ENCODE results near the gene SUN5.

The SUN5 gene

DNA sequence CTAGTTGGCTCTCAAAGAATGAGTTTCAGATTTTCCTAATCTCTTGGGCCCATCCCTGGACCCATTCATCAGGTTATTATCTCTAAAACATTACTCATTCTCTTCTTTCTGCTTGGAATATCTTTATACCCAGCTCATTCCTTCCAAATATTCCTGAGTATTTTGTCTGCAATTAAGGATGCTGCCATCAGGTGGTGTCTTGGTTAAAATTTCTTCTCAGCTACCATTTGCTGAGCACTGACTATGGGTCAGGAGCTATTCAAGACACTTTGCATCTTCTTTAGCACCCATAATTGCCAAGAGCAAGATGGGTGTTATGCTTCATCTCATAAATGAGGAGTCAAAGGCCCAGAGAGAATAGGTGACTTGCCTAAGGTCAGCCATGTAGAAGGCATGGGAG, 8.4 kb downstream of the SUN5 start:
- no peak for DNase-seq (ENCODE audit: low spot score)

DNA sequence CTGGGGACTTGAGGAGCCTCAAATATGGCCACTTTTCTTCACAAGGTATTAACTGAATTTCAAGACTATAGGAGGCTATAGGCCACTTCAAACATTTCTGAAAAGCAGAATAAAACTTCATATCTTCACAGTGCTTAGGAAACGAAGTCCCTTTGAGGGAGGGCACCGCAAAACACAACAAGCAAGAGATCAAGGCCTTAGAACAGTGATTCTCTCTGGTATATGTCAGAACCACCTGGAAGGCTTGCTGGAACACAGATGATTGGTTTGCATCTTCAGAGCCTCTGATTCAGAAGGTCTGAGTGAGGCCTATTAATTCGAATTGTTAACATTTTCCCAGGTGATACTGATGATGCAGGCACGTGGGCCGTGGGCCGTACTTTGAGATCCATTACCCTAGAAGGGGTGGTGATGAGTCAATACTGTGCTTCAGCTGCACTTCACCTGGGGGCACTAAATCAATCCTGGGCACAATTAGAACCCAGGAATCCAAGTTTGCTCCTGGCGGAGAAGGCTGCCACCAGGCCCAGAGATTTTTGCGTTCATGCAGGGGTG, 10.7 kb downstream of the SUN5 start:
- DNase-seq (ENCODE audit: low spot score): no peak

DNA sequence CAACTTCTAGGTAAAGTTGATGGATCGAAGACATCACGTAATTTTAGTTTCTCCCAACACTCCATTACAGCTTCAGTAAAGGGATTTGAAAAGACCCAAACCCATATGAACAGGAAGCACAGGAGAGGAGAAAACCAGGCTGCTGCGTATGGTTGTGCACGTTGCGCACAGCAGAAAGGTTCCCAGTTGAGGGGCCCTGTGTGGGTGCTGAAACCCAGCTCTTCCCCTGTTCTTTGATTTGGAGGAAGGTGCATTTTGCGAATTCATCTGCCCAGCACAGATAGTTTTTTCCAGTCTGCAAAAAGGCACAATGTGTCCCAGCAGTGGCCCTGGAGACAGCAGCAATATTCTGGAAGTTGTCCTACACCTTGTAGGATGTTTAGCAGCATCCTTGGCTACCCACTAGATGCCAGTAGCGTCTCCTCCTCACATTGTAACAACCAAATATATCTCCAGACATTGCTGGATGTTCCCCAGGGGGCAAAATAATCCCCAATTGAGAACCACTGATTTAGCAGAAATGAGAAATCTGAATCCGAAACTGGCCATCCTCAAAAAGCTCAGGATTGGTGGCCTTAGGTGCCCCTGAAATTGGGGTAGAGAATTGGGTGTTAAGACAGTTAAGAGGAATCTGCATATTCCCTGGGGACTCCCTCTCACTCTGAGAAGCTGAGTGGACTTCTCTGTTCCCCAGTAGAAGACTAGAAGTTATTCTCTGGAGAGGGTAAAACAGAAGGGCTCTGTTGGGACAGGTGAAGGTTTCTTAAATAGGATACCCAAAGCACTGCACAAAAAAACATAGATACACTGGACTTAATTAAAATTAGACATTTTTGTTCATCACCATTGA, 12.2 kb downstream of the SUN5 start:
- no peak for DNase-seq (ENCODE audit: low spot score)

DNA sequence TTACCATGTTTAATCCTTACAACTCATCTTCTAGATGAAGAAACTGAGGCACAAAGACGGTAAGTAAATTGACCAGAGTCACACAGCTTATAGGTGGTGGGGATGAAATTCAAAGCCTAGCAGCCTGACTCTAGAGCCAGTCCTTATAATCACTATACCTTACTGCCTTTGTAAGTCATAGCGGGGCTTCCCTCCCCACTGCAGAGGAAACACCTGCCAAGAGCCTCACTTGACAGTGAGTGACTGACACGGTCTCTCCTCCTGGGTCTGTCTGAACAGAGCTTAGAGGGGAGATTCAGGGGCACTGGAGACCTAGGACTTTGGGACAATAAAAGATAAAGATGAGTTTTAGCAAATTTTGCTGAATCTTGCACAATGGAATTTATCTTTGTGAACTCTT, 12.8 kb downstream of the SUN5 start:
- DNase-seq (ENCODE audit: low spot score): no peak

DNA sequence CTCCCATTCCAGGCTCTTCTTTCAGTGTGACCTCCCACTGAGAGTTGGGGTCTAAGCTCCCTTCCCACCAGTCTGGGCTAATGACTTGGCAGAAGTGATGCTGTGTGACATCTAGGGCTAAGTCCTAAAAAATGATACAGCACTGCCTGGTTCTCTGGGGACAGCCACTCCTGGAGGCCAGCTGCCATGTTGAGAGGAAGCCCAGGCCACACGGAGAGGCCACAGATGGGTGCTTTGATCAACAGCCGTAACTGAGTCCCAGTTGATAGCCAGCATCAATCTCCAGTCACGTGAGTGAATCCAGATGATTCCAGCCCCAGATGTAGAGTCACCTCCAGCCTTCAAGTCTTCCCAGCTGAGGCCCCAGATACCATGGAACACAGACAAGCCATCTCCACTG, 13.8 kb downstream of the SUN5 start:
- DNase-seq (ENCODE audit: low spot score): no peak

DNA sequence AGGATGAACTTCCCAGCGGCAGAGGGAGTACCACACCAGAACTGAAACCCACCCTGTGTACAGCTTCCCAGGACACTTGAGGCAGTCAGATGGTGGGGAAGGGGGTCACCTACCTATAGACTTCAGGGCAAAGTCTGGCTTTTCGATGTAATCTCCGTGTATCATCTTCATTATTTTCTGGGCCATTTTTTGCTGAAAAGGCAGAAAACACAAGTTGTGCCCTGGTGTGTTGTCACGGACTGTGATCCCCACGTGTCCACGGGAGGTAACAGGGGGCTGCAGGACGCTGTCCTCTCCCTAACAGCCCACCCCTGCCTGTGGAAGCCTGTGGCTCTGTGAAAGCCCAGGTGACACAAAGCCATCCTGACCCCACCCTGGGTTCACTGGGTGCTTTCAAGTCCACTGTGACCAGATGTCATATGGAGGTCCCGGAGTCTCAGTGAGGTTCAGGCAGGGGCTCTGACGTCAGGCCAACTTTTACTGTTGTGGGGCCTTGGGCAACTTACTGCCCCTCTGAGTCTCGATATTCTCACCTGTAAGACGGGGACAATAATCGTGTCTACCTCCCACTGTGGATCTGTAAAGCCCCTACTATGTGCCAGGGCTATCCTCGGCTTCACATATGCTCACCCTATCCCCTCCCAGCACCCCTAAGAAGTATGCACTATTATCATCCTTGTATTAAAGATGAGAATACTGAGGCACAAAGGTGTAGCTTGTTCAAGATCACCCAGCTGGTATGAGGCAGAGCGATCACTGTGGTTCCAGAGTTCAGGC, 14.5 kb downstream of the SUN5 start:
- no peak for DNase-seq (ENCODE audit: low spot score)

DNA sequence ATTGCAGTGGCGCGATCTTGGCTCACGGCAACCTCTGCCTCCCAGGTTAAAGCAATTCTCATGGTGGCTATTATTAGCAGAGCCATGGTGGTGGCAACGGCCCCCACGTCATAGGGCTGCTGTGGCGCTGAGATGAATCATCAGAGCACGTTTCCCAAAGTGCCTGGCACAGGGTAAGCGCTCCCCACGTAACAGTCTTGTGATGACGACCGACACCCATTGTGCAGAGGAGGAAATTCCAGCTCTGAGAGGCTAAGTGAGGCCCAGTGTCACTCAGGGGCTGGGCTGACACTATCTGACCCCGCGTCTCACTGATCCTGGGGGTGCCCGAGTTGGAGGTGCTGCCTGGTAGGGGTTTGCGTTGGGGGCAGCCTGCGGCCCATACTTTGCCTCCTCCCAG, 16.2 kb downstream of the SUN5 start:
- no peak for DNase-seq (ENCODE audit: low spot score)

DNA sequence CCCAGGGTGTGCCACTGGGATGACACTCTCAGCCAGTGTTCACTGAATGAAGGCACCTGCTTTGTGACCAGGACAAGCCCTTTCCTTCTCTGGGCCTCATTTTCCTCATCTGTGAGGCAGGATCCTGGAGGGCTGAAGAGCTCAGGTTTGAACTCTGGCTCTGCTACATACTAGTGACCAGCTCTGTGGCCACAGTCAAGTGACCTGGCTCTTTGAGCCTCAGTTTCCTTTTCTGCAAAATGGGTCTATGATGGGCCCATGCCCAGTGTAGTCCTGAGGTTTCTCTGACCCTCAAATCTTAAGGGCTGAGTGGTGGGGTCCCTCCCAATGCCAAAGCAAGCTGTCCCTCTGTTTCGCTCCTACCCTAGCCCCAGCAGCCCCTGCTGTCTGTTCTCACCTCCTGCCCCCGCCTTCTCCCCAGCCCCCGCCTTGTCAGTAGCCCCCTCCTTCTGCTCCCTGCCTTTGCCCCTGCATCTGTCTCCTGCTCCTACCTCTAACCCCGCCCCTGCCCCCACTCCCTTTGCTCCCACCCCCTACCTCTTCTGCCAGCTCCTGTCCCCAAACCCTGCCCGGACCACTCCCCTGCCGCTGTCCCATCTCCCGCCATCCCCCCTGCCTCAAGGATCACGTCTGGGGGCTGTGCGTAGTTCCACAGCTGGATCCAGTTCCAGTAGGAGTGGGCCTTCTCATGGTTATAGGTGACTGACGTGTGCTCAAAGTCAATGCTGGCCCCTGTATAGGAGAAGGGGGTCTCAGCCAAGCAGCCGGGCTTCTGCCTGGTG, 17.0 kb downstream of the SUN5 start:
- no peak for DNase-seq (ENCODE audit: low spot score)

DNA sequence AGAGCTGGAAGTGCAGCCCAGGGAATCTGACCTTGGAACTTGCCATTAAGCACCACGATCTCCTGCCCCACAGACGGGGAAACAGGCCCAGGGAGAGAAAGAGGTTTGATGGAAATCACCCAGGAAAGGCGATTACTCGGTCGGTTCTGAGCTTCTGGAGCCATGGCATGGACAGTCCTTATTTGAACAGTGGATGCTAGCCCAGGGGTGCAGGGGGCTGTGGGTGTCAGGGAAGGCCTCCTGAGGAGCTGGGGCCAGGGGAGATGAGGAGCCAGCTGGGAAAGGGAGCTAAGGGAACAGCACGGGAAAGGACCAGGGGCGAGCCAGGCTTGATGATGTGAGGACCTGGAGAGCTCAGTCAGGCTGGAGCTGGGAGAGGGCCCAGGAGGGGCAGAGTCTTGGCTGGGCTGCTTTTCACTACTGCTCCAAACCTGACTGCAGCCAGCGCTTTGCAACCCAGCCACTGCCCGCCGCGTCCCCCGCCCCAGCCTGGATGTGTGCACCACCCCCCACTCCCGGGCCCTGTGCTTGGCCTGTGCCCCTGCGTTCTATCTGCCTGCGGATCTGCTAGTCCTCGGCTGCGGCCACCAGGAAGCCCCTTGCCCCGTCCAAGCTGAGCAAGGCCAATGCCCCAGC, 17.8 kb downstream of the SUN5 start:
- no peak for DNase-seq (ENCODE audit: low spot score)

DNA sequence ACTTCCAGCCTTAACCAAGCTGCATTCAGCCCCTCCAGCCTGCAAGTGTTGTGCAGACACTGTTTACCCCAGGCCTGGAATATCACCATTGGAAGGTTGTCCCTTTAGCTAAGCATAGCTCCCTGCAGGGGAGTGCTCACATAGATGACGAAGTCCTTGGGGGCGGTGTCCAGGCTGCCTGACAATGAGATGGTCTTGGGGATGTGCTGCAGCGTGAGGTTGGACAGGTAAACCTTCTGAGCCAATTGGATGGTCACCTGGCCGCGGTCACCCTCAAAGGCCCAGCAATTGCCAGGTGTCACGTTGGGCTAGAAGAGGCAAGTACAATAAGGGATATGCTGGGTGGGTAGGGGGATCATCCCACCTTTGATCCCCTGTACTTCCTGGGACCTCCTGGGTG, 18.6 kb downstream of the SUN5 start:
- no peak for DNase-seq (ENCODE audit: low spot score)

DNA sequence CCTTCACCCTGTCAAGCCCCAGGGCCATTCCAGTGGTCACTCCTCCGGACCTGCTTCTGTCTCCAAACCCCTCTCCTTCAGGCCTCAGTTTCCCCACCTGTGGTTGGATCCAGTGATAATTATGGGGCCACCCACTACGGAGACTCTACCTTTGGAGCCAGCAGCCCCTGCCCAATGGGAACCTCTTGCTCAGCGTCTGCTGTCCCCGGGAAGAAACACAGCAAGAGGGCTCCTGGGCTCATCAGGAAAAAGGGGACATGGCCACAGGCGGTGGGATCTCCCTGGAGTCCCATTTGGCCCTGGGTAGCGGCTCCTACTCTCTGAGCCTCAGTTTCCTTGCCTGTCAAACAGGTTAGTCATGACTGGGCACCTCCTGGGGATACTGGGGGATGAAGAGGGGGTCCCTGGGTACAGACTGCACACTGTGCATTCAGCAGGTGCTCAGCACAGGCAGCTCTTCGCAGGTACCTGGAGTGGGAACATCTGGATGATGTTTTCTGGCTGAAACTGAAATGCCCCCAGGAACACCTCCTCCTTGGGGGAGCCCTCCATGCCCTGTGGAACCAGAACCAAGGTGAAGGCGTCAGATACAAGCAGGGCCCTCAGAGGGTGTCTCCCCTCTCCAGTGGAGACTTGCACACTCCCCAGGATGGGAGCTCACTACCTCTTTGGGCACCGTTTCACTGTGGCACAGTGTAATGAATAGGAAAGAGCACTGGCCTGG, 19.4 kb downstream of the SUN5 start:
- DNase-seq (ENCODE audit: low spot score): no peak

DNA sequence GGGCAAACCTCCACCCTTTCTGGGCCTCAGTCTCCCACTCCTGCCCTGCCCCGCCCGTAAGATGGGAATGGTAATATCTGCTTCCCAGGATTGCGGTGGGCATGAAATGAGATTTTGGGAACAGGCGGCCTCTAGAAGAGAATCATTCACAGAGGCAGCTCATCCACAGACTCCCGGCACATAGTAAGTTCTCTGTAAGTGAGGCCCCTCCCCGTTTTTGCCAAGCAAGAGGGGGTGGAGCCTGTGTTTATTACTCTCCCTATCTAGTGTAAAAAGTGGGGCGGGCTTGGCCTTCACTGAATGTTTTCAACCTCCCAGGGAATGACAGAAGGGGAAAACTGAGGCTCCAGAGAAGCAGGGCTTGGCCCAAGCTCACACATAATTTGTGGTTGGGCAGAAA, 20.0 kb downstream of the SUN5 start:
- DNase-seq (ENCODE audit: low spot score): peak; percentile 86

DNA sequence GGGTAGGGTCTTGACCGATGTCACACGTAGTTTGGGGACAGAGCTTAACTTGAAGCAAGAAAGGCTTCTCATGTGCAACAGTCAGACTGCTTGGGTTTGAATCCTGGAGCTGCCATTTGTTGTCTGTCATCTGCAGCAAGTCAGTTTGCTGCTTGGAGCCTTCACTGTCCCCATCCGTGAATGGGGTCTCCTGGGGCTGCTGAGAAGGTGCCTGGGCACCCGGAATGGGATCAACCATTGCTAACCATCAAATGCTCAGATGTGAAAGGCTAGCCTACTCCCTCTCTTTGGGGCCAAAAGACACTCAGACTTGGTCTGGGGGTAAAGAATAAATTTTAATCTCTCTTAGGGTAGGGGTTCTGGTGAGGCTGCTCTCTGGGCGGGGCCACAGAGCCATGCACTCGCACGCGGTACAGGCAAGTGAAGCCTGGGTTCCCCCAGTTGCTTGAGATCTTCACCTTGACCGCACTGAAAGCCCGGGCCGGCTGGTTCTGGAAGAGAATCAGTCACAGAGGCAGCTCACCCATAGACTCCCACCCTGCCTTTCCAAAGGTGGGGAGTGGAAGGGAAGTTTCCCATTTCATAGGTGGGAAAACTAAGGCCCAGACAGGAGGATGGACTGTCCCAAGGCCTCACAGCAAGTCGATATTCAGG, 20.6 kb downstream of the SUN5 start:
- DNase-seq (ENCODE audit: low spot score): no peak

DNA sequence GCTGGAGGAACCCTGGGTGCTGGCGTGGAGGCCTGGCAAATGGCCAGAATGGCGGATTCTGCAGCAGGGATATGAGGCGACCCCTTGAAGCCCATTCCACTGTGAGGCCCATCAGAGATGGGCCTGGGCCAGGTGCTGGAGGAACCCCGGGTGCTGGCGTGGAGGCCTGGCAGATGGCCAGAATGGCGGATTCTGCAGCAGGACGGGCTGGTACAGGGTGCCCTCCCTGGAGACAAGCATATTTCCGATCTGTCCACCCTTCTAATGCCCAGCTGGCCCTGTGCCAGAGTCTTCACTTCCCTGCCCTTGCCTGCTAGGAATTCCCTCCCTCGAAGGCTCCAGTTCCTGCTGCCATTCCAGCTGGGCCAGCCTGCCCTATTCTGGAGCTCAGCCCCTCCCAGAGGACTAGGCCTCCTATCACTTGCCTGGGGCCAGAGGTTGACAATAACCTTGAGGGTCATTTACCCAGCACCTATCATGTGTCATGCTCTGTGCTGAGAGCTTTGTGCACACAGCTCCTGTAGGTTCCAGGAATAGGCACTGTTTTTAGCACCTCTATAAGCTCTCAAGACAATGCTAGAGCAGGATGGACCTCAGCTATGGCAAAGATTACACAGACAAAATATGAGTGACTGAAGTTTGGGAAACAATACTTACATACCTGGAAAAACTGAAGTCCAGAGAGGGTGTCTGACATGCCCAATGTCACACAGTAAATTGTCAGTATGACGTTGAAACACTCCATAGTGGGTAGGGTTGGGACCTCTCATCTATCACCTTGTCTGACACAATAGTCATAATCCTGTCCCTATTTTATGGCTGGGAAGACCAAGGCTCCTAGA, 21.4 kb downstream of the SUN5 start:
- DNase-seq (ENCODE audit: low spot score): peak; percentile 40

DNA sequence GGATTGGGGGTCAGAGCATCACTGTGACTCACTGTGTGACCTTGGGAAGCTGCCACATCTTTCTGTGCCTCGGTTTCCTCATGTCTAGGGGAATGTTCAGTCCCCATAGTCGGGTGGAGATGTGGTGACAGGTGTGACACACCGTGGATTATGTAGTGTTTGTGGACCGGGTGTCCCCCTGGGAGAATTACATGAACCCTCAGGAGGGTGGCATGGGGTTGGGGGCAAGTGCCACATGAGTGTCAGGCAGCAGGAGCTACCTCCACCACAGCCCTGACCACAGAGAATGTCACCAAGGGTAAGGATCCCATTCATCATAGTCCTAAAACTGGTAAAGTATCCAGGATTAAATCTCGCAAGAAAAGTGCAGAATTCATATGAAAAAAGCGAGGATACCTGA, 23.2 kb downstream of the SUN5 start:
- no peak for DNase-seq (ENCODE audit: low spot score)

DNA sequence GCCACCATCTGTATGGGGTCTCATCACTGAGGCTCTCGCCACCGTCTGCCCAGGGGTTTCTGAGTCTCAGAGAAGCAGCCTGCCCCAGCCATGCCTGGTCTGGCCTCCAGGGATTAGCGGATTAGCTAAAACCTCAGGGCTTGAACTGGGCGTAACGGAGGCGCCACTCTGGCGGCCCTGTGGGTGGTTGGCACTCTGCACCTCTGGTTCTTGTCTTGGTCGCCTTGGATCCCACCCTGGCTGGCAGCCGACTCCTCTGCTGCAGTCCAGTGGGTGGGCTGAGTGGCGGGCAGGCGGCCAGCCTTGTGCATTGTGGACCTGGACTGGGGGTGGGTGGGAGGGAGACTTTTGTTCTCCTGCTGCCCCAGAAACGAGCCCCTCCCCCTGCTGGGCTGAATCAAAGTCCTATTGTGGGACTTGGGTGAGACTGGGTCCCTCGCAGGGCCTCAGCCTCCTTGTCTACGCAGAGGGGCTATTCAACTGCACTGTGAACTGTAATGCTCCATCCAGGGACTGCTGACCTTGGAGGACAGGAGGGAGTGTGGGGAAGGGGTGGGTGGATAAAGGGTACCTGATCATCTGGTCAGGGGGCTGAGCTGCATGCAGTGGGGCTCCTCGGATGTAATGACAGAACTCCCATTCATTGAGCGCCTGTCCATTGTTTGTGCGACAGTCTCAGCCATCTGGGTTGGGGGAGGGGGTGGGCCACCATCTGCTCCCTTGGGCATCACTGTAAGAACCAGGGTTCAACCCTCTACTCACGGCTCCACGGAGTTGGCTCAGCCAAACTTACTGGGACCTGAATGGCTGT, 23.9 kb downstream of the SUN5 start:
- peak; percentile 92 for DNase-seq (ENCODE audit: low spot score)

DNA sequence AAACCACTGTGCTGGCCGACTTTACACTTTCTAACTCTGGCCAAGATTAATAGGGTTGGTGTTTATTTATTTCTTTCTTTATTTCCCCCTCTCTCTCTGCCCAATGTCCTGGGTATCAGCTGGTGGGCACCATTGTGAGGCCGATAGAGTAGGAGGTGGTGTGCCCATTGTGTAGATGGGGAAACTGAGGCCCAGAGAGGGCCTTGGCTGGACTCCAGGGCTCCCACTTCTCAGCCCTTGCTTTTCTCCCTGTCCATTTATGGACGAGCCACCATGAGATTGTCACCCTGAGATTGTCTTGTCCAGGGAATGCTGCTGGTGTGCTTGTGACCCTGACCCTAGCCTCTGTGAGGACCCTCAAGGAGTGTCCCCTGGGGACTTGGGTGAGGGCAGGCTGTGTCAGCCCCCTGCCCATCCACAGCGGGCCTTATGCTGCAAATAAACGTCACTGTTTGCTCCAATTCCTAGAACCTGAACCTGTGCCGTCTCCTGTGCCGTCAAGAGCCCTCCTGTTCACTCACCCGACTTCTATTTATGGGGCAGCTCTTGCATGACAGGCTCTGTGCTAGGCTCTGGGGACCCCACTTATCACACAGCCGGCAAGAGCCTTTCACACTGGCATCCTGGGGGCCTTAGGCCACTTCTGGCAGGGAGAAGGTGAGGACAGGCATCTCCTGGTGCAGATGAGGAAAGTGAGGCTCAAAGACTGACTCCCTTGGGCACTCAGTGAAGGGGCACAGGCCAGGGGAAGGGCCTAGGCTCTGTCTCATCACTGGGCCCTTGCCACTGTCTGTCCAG, 24.8 kb downstream of the SUN5 start:
- DNase-seq (ENCODE audit: low spot score): no peak

DNA sequence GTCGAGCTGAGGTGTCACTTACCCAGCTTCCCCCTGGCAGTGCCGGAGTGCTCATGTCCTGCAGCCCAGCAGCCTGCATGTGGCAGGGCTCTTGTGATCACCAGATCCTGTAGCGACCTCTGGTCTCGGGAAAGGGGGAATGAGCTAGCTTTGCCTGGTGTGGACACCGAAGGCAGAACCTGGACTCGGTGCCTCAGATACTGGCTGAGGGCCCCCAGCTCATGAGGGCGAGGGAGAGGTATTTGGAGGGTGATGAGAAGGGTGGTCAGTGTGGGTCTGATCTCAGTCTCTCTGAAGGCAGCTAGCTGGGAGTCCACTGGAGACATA, 26.3 kb downstream of the SUN5 start:
- DNase-seq (ENCODE audit: low spot score): no peak
